Astrocyte (in vitro differentiated cells and primary cell): ENCODE measurements around the gene UBAC2. TPM values are rescaled to one million over a fixed set of nuclear protein-coding genes. Genes with fewer than 3 reads are reported as not detected.

Experiments
- DNase-seq: peaks from one replicate; pipeline ENCODE4 v3.0.0-alpha.2; 2010; ENCODE audit warnings: low read depth
- FAIRE-seq: peaks from 2 replicates; lab custom pipeline; 2011; peaks lifted over from hg19 to GRCh38; lab: Jason Lieb, UNC
- H2AFZ ChIP-seq: 2 replicates; pipeline ENCODE4 v1.6.0; 2012; ENCODE audit warnings: low read depth, low read length, inconsistent platforms
- H3K27ac ChIP-seq: 2 replicates; pipeline ENCODE4 v1.5.1; 2011; ENCODE audit warnings: low read depth, low read length, inconsistent platforms
- H3K27me3 ChIP-seq: 2 replicates; pipeline ENCODE4 v1.6.0; 2011; ENCODE audit warnings: low read length, inconsistent platforms; ENCODE audit not compliant: insufficient read depth
- H3K36me3 ChIP-seq: 2 replicates; pipeline ENCODE4 v1.5.1; 2011; ENCODE audit warnings: low read length, inconsistent platforms; ENCODE audit not compliant: insufficient read depth
- H3K4me1 ChIP-seq: 2 replicates; pipeline ENCODE4 v1.5.1; 2011; ENCODE audit warnings: low read length, inconsistent platforms; ENCODE audit not compliant: insufficient read depth
- H3K4me2 ChIP-seq: 2 replicates; pipeline ENCODE4 v1.6.0; 2012; ENCODE audit warnings: low read length, inconsistent platforms
- H3K4me3 ChIP-seq: 2 replicates; pipeline ENCODE4 v1.5.1; 2011; ENCODE audit warnings: low read depth, mild to moderate bottlenecking, low read length, inconsistent platforms; ENCODE audit not compliant: insufficient read depth
- H3K79me2 ChIP-seq: 2 replicates; pipeline ENCODE4 v1.6.0; 2012; ENCODE audit warnings: mild to moderate bottlenecking, low read length, inconsistent platforms; ENCODE audit not compliant: insufficient read depth
- H3K9ac ChIP-seq: 2 replicates; pipeline ENCODE4 v1.6.0; 2012; ENCODE audit warnings: mild to moderate bottlenecking, low read length, inconsistent platforms
- H3K9me3 ChIP-seq: 2 replicates; pipeline ENCODE4 v1.5.1; 2012; ENCODE audit warnings: low read depth, mild to moderate bottlenecking, low read length, inconsistent platforms; ENCODE audit not compliant: insufficient read depth
- H4K20me1 ChIP-seq: 2 replicates; pipeline ENCODE4 v1.6.0; 2012; ENCODE audit warnings: low read length, inconsistent platforms; ENCODE audit not compliant: insufficient read depth
- H3K27ac Mint-ChIP-seq: one replicate; pipeline ENCODE4 v1.8.0; 2021; ENCODE audit warnings: mild to moderate bottlenecking, mixed read lengths; ENCODE audit not compliant: unreplicated experiment
- H3K27me3 Mint-ChIP-seq: one replicate; pipeline ENCODE4 v1.8.0; 2021; ENCODE audit warnings: low read depth, mixed read lengths; ENCODE audit not compliant: unreplicated experiment
- H3K36me3 Mint-ChIP-seq: one replicate; pipeline ENCODE4 v1.8.0; 2021; ENCODE audit warnings: low read depth, mixed read lengths; ENCODE audit not compliant: unreplicated experiment
- H3K4me1 Mint-ChIP-seq: one replicate; pipeline ENCODE4 v1.8.0; 2021; ENCODE audit warnings: low read depth, mixed read lengths; ENCODE audit not compliant: unreplicated experiment
- H3K4me3 Mint-ChIP-seq: one replicate; pipeline ENCODE4 v1.8.0; 2021; ENCODE audit warnings: mild to moderate bottlenecking, moderate library complexity, mixed read lengths; ENCODE audit not compliant: unreplicated experiment
- H3K9me3 Mint-ChIP-seq: one replicate; pipeline ENCODE4 v1.8.0; 2021; ENCODE audit warnings: mild to moderate bottlenecking, mixed read lengths; ENCODE audit not compliant: unreplicated experiment
- EZH2 ChIP-seq: IDR thresholded peaks from 2 replicates; pipeline ENCODE4 v1.6.1; 2012; ENCODE audit warnings: mild to moderate bottlenecking, low read length, inconsistent platforms; ENCODE audit not compliant: insufficient read depth
- total RNA-seq: library from RNA; stranded (reverse); gene quantifications from 2 replicates; pipeline ENCODE4 v1.2.1, GENCODE V29; 2021
- TF ChIP-seq, protein P1 (sequence below): IDR thresholded peaks from 2 replicates; pipeline ENCODE4 v1.5.1; 2011; ENCODE audit warnings: low read depth, mild to moderate bottlenecking, inconsistent platforms, low read length, moderate library complexity; ENCODE audit not compliant: insufficient read depth

The UBAC2 gene
- total RNA-seq, 1 donor from 2014 or later = 61.0 TPM

DNA sequence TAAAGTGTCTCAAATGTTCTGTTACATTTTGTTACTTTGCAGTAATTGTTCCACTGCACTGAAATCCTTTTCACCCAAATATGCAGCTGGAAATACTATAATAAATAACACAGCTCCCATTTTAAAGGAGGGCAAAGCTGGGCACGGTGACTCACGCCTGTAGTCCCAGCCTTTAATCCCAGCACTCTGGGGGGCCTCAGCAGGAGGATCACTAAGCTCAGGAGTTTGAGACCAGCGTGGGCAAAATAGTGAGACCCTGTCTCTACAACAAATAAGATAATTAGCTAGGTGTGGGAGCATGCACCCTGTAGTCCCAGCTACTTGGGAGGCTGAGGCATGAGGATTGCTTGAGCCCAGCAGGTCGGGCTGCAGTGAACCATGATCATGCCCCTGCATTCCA lies 7.5 kb upstream of the UBAC2 start:
- H3K4me1 ChIP-seq = peaks cover 5% of the 10 kb centered on the region

DNA sequence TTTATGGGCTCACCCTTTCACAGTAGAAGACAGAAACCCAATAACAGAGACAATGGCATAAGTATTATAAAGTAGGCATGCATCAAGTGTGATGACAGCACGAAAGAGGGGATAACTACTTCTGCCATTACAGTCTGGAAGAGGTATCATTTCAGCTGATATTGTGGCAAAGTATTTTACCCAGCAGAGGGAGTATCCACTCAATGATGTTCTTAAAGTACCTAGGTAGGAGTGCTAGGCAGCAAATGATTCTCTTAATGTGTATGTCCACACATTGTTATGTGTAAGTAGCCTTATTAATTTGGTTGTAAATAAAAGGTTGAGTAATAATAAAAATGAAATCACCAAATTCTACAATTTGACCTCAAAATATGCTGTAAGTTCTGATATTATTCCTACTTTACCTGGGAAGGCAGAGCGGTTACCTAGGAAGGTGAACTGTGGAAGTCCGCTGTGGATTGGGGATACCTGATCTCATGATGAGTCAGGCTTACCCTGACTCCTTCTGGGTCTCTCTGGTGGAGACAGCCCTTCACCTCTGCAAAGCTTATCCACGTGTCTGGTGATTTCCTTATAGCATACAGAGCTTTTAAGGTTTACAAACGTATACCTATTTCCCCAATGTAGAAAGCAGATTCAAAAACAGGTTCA lies 4.1 kb upstream of the UBAC2 start:
- no peaks in the 10 kb centered on the region for H3K36me3 Mint-ChIP-seq
- no peak overlapping the region for H3K27ac Mint-ChIP-seq
- H3K4me3 Mint-ChIP-seq = no peak overlapping the region
- H3K4me2 ChIP-seq = no peak overlapping the region
- H3K4me1 Mint-ChIP-seq = peaks cover 6% of the 10 kb centered on the region
- H3K9me3 Mint-ChIP-seq = no peaks in the 10 kb centered on the region
- H3K27ac ChIP-seq = no peak overlapping the region
- FAIRE-seq = no peak
- no peak for DNase-seq
- no peaks in the 10 kb centered on the region for H3K27me3 Mint-ChIP-seq
- no peaks in the 10 kb centered on the region for H3K36me3 ChIP-seq
- TF ChIP-seq, protein P1, sequence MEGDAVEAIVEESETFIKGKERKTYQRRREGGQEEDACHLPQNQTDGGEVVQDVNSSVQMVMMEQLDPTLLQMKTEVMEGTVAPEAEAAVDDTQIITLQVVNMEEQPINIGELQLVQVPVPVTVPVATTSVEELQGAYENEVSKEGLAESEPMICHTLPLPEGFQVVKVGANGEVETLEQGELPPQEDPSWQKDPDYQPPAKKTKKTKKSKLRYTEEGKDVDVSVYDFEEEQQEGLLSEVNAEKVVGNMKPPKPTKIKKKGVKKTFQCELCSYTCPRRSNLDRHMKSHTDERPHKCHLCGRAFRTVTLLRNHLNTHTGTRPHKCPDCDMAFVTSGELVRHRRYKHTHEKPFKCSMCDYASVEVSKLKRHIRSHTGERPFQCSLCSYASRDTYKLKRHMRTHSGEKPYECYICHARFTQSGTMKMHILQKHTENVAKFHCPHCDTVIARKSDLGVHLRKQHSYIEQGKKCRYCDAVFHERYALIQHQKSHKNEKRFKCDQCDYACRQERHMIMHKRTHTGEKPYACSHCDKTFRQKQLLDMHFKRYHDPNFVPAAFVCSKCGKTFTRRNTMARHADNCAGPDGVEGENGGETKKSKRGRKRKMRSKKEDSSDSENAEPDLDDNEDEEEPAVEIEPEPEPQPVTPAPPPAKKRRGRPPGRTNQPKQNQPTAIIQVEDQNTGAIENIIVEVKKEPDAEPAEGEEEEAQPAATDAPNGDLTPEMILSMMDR = no peak
- no peak for TF ChIP-seq EZH2
- H3K4me3 ChIP-seq = no peak overlapping the region
- H3K9me3 ChIP-seq = no peaks in the 10 kb centered on the region
- H4K20me1 ChIP-seq = no peaks in the 10 kb centered on the region
- peaks cover 15% of the 10 kb centered on the region for H3K79me2 ChIP-seq
- no peak overlapping the region for H3K9ac ChIP-seq
- peaks cover 9% of the 10 kb centered on the region for H3K4me1 ChIP-seq
- H2AFZ ChIP-seq = no peak overlapping the region
- H3K27me3 ChIP-seq = peaks cover 2% of the 10 kb centered on the region

More for the DNA sequence above, 7.5 kb upstream of the UBAC2 start:
- DNase-seq = no peak
- no peaks in the 10 kb centered on the region for H3K36me3 ChIP-seq
- H3K27ac Mint-ChIP-seq = no peak overlapping the region
- H2AFZ ChIP-seq = no peak overlapping the region
- H3K4me3 ChIP-seq = no peak overlapping the region
- no peak overlapping the region for H3K4me3 Mint-ChIP-seq
- no peaks in the 10 kb centered on the region for H3K79me2 ChIP-seq
- peaks cover 3% of the 10 kb centered on the region for H3K4me1 Mint-ChIP-seq
- no peaks in the 10 kb centered on the region for H3K9me3 ChIP-seq
- H4K20me1 ChIP-seq = no peaks in the 10 kb centered on the region
- H3K36me3 Mint-ChIP-seq = no peaks in the 10 kb centered on the region
- FAIRE-seq = no peak
- peaks cover 3% of the 10 kb centered on the region for H3K27me3 Mint-ChIP-seq
- no peaks in the 10 kb centered on the region for H3K9me3 Mint-ChIP-seq
- no peak for TF ChIP-seq EZH2
- TF ChIP-seq, protein P1 = no peak
- peaks cover 6% of the 10 kb centered on the region for H3K27me3 ChIP-seq
- H3K9ac ChIP-seq = no peak overlapping the region
- no peak overlapping the region for H3K27ac ChIP-seq
- H3K4me2 ChIP-seq = no peak overlapping the region

DNA sequence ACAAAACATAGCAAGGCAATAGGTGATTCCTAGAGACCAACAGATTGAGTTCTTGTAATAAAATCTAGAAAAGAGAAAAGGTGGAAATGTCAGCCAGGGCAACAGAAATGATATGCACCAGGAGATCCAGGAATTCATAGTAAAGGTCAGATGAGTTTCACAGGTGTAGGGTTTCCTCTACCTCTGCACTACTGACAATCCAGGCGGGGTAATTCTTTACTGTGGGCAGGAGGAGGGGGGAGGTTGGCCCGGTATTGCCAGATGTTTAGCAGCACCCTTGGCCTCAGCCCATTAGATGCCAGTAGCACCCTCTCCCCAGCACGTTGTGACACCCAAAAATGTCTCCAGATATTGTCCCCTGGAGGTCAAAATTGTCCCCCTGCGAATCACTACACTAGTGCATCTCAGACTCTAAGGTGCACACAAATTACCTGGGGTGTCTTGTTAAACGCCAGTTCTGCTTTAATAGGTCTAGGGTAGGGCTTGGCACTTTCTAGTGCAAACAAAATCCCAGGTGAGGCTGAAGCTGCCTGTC lies 3.5 kb upstream of the UBAC2 start:
- no peak for FAIRE-seq
- no peak for DNase-seq
- TF ChIP-seq EZH2 = no peak
- TF ChIP-seq, protein P1 = no peak
- Histone ChIP-seq H2AFZ (no peak overlapping the region), H3K9me3 (no peaks in the 10 kb centered on the region), H3K27ac (no peak overlapping the region), H3K79me2 (peaks cover 21% of the 10 kb centered on the region), H3K4me1 (peaks cover 6% of the 10 kb centered on the region), H4K20me1 (peaks cover 2% of the 10 kb centered on the region), H3K27me3 (peaks cover 2% of the 10 kb centered on the region), H3K4me2 (no peak overlapping the region), H3K4me3 (no peak overlapping the region), H3K36me3 (no peaks in the 10 kb centered on the region), H3K9ac (no peak overlapping the region)
- Mint-ChIP-seq H3K4me3 (no peak overlapping the region), H3K27ac (no peak overlapping the region), H3K27me3 (no peaks in the 10 kb centered on the region), H3K4me1 (peaks cover 6% of the 10 kb centered on the region), H3K9me3 (no peaks in the 10 kb centered on the region), H3K36me3 (no peaks in the 10 kb centered on the region)
